ENCODE measurements around the gene KPTN.

DNA sequence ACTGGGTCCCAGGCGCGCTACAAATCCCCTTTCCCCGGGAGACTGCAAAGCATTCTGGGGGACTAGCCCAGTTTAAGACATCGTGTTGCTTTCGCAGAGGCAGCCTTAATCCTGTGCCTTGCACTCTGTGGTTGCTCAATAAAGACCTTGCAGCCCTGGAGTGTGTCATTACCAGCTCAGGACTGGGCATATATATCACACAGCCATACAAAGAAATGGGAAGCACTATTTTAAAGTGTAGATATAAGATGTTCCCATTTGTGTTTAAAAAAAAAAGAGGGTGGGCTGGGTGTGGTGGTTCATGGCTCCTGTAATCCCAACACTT, 19.8 kb upstream of the KPTN start:
- TF ChIP-seq, protein P1, sequence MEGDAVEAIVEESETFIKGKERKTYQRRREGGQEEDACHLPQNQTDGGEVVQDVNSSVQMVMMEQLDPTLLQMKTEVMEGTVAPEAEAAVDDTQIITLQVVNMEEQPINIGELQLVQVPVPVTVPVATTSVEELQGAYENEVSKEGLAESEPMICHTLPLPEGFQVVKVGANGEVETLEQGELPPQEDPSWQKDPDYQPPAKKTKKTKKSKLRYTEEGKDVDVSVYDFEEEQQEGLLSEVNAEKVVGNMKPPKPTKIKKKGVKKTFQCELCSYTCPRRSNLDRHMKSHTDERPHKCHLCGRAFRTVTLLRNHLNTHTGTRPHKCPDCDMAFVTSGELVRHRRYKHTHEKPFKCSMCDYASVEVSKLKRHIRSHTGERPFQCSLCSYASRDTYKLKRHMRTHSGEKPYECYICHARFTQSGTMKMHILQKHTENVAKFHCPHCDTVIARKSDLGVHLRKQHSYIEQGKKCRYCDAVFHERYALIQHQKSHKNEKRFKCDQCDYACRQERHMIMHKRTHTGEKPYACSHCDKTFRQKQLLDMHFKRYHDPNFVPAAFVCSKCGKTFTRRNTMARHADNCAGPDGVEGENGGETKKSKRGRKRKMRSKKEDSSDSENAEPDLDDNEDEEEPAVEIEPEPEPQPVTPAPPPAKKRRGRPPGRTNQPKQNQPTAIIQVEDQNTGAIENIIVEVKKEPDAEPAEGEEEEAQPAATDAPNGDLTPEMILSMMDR (IDR thresholded peaks at IDR 0.05; ENCODE audit: insufficient read depth, low read depth, low read length), result no peak
- no peak for TF ChIP-seq EZH2 (IDR thresholded peaks at IDR 0.05; ENCODE audit: insufficient read depth, low read length)

All from astrocyte (in vitro differentiated cells and primary cell).